GM12875 (cell line): ENCODE data around the gene RAB1A.
"Not testable (repeated sequence)": the region's sequence is repeated elsewhere in the genome, so short reads cannot be mapped to it uniquely, and the experiment has no call there.

Experiments used
- H3K4me3 ChIP-seq: one replicate; pipeline ENCODE4 v1.5.1; 2011; ENCODE audit warnings: low read depth, low read length, control low read depth
- TF ChIP-seq, protein P1 (sequence below): IDR thresholded peaks from 2 replicates; pipeline ENCODE4 v1.5.1; 2011; ENCODE audit warnings: low read depth, mild to moderate bottlenecking, control low read depth, inconsistent platforms, low read length, moderate library complexity, borderline replicate concordance; ENCODE audit not compliant: insufficient read depth

The RAB1A gene

DNA sequence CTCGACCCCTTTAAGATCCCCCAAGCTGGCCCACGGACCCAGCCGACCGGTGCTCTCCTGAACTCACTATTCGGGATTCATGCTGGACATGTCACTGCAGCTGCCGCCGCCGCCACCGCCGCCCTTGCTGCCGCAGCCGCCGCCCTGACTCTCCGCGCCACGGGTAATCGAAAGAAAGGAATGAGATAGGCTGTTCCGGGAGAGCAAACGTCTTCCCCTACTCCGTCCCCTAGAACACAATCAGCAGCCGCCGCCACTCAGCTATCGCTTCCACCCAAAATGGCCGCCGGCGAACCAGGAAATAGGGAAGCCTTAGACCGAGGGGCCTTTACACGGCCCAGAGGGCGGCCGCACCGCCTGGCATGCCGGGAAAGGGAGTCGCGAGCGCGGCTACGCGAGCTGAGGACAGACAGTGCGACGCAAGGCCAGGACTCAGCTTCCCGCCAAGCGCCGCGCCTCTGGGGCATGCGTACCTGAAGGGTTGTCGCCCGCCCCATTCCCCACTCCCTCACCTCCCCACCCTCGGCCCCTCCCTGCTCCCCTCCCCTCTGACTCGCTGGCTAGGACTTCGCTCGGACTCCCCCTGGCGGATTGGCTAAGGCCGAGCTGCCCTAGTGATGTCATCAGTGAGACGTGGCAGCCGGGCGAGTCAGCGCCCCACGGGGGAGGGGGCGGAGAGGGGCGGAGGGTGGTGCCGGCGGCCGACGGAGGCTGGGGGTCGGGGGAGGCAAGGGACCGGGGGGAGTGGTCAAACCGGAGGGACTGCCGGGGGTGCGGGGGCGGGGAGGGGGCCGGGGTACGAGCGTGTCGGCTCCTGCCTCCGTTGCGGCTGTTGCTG is at the start of gene RAB1A:
Gene RAB1A (minus strand): TSS at position 281 of the 838 bp plus-strand sequence. CDS start 191 bp downstream, at position 90.
- H3K4me3 ChIP-seq: peak within 1 kb of the TSS; percentile 76
- TF ChIP-seq, protein P1, sequence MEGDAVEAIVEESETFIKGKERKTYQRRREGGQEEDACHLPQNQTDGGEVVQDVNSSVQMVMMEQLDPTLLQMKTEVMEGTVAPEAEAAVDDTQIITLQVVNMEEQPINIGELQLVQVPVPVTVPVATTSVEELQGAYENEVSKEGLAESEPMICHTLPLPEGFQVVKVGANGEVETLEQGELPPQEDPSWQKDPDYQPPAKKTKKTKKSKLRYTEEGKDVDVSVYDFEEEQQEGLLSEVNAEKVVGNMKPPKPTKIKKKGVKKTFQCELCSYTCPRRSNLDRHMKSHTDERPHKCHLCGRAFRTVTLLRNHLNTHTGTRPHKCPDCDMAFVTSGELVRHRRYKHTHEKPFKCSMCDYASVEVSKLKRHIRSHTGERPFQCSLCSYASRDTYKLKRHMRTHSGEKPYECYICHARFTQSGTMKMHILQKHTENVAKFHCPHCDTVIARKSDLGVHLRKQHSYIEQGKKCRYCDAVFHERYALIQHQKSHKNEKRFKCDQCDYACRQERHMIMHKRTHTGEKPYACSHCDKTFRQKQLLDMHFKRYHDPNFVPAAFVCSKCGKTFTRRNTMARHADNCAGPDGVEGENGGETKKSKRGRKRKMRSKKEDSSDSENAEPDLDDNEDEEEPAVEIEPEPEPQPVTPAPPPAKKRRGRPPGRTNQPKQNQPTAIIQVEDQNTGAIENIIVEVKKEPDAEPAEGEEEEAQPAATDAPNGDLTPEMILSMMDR: peak; percentile 60; the same call in 1 of the 2 replicates

DNA sequence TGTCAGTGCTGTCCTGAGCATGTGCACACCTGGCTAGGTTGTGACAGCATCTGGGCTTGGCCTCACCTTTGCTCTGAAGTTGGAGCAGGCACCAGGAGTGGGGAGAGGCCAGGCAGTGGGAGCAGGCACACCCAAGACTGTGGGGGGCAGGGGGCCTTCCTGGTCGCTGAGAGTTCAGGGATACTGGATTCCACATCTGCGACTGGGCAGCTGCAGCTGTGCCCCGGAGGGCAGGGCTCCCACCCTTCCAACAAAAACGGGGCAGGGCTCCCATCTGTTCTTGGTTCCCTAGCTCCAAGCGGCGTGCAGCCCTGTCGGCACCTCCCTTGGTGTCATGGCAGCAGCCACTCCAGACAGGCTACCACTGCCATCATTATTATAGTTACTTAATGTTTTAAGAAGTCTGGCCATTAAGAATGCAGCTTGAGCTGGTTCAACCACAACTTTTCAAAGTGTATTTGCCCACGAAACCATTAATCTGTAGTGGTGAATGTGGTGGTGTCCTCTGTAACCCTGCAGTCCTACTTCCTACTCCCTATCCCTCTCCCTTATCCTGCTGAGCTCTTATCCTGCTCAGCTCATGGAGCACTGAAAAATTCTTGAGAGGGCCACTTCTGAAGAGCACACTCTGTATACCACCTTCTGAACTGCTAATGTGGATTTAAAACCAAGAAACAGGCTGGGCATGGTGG is 48.0 kb upstream of the RAB1A start:
- TF ChIP-seq, protein P1: no peak
- H3K4me3 ChIP-seq: no peak overlapping the region

DNA sequence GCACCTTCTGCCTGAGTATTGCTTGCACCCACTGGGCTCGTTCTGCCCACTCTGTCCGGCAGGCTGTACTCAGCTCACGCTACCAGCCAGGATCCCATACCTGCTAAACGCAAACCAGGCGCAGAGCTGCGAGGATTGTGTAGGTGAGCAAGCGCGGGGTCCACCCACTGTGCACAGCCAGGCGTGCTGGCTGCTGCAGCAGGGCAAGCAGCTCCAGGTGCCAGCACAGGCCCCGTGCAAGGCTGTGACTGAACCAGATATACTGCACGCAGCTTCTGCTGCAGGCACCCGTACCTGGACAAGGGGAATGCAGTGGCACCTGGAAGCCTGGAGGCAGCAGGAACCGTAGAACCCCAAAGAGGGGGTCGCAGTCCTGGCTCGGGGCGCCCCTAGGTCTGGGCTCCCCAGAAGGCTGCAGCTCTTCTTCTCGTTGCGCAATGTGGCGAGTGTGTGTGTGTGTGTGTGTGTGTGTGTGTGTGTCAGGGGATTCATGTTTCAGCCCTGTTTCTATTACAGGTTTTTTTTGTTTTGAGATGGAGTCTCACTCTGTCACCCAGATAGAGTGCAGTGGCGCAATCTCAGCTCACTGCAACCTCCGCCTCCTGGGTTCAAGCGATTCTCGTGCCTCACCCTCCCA is 46.1 kb upstream of the RAB1A start:
- H3K4me3 ChIP-seq: no peak overlapping the region
- TF ChIP-seq, protein P1: no peak

DNA sequence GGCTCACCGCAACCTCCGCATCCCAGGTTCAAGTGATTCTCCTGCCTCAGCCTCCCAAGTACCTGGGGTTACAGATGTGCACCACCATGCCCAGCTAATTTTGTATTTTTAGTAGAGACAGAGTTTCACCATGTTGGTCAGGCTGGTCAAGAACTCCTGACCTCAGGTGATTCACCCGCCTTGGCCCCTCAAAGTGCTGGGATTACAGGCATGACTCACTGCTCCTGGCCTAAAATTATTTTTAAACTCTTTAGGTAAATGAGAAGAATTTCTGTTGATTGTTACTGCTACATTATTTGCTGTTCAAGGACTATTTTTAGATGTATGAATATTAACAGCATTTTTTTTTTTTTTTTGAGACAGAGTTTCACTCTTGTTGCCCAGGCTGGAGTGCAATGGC is 44.1 kb upstream of the RAB1A start:
- not testable (repeated sequence) for H3K4me3 ChIP-seq

DNA sequence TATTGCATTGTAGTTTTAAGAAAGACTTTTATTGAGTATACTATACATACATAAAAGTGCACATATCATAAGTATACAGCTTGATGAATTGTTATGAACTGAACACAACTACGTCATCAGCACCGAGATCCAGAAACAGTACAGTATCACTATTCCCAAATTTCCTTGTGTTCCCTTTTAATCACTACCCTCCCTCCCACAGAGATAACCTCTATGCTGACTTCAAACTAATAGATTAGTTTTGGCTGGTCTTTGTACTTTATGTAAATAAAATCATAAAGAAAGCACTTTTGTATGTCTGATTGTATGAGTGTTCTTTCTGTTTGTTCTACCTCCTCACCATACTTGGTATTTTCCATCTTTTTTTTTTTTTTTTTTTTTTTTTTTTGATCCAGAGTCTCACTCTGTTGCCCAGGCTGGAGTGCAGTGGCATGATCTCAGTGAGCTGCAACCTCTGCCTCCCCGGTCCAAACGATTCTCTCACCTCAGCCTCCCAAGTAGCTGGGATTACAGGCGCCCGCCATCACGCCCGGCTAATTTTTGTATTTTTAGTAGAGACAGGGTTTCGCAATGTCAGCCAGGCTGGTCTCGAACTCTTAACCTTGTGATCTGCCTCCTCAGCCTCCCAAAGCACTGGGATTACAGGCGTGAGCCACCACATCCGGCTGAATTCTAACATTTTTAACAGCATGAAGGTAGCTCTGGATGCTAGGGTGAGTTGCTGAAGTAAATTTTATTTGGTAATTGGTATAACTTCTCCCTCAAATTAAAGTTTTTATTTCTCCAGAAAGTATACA is 43.3 kb upstream of the RAB1A start:
- TF ChIP-seq, protein P1: no peak
- no peak overlapping the region for H3K4me3 ChIP-seq

DNA sequence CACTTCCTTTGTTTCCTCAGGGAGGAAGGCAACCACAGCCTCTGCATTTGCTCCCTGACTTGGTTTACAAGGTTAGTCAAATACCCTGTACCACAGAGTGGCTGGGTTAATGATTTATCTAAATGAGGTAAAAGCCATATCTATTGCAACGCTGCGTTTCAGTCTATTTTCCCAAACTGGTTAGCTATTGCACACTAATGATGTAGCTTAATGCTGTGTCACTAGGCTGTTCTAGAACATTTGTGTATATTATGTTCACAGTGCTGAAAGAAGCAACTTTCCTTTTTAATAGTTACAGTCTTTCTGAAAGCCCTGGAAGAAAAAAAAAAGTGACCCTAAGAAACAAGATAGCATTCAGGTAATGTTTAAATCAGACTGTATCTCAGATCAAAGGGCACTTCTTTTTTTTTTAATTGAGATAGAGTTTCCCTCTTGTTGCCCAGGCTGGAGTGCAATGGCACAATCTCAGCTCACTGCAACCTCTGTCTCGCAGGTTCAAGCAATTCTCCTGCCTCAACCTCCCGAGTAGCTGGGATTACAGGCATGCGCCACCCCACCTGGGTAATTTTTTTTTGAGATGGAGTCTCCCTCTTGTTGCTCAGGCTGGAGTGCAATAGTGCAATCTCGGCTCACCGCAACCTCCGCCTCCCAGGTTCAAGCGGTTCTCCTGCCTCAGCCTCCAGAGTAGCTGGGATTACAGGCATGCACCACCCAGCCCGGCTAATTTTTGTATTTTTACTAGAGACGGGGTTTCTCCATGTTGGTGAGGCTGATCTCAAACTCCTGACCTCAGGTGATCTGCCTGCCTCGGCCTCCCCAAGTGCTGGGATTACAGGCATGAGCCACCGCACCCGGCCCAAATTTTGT is 40.9 kb upstream of the RAB1A start:
- H3K4me3 ChIP-seq: not testable (repeated sequence)

DNA sequence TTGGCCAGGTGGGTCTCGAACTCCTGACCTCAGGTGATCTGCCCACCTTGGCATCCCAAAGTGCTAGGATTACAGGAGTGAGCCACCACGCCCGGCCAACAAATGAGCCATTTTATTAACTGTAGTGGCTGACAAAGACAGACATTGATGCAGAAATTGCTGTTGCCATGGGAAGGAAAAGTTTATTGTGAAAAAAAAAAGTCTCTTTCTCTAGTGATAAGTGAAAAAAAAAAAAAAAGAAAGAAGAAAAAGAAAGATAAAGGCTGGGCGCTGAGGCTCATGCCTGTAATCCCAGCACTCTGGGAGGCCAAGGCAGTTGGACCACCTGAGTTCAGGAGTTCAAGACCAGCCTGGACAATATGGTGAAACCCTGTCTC is 39.8 kb upstream of the RAB1A start:
- H3K4me3 ChIP-seq: no peak overlapping the region
- TF ChIP-seq, protein P1: no peak
